ENCODE results near the gene ALDH9A1.

DNA sequence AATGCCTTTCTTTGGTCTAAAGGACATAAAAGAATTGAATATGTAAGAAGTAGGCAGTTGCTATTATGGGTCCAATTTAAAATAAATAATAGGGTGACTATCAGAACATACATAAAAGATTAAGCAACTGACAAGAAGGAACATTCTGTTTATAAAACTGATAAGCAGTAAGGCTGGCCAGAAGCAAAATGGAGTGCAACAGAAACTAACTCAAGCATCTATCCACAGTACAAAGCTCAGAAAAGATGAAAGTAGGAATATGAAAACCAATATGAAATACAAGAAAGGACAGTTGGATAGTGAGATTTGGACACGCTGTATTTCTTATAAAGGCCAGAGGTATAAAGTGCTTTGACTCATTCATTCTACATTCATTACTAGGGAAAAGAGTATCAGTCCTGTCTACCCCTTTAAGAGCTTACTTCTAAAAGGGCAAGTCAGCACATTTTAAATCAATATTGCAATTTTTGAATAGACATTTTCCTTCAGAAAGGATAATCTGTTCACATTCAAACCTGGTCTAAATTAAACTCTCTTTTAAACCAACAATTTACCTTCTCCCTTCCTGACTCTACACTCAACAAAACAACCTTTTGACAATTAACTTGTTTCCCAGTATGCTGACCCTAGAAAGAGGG, 14.4 kb downstream of the ALDH9A1 start:
- no peak for TF ChIP-seq POLR2A (IDR thresholded peaks at IDR 0.05)
- TF ChIP-seq, protein P1, sequence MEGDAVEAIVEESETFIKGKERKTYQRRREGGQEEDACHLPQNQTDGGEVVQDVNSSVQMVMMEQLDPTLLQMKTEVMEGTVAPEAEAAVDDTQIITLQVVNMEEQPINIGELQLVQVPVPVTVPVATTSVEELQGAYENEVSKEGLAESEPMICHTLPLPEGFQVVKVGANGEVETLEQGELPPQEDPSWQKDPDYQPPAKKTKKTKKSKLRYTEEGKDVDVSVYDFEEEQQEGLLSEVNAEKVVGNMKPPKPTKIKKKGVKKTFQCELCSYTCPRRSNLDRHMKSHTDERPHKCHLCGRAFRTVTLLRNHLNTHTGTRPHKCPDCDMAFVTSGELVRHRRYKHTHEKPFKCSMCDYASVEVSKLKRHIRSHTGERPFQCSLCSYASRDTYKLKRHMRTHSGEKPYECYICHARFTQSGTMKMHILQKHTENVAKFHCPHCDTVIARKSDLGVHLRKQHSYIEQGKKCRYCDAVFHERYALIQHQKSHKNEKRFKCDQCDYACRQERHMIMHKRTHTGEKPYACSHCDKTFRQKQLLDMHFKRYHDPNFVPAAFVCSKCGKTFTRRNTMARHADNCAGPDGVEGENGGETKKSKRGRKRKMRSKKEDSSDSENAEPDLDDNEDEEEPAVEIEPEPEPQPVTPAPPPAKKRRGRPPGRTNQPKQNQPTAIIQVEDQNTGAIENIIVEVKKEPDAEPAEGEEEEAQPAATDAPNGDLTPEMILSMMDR (IDR thresholded peaks at IDR 0.05), result no peak

Data from adrenal gland (tissue), 5 donors.